ENCODE results near the gene TENM3. TPM values are rescaled to one million over a fixed set of nuclear protein-coding genes. Genes with fewer than 3 reads are reported as not detected.

TENM3 gene
- total and polyA plus RNA-seq, 2 donors (not counting 3 experiments of a cell fraction or from before 2014, with no cell fraction given) = 3.2 to 6.2 TPM

GRCh38 chr4:182716192-182716591 lies 473.0 kb downstream of the TENM3 start:
- BruUV-seq (replicated peaks) = no TSS peak
- ChIA-PET POLR2A (no interaction called here), CTCF (interaction anchor here (0.8 to 1.6 kb wide), 3 partner anchors 14 to 31 kb away, joined by 3 to 4 read pairs (median 4); no protein-coding TSS in a partner anchor)
- Histone ChIP-seq H3K79me2 (ENCODE audit: control insufficient read depth, insufficient read depth, low read length) (no peaks in the 10 kb centered on the region), H3K4me2 (ENCODE audit: insufficient read depth, low read length) (no peak overlapping the region), H3K9ac (replicated peaks; ENCODE audit: extremely low read depth, insufficient read depth, low read length) (no peak overlapping the region), H3K4me3 (replicated peaks in 1 of 3; ENCODE audit: insufficient read depth in 1 of 3, low read depth in 1 of 3, low read length in 3 of 3) (no peak overlapping the region), H3K9me1 (replicated peaks; ENCODE audit: control insufficient read depth, extremely low read depth, insufficient read depth, low read length) (no peaks in the 10 kb centered on the region), H4K20me1 (replicated peaks; ENCODE audit: control insufficient read depth, extremely low read depth, insufficient read depth, low read length) (no peaks in the 10 kb centered on the region), H3K27me3 (ENCODE audit: control insufficient read depth in 2 of 2, insufficient read depth in 2 of 2, low read length in 2 of 2) (no peaks in the 10 kb centered on the region), H3K9me3 (replicated peaks; ENCODE audit: control insufficient read depth, insufficient read depth, low read length) (no peaks in the 10 kb centered on the region), H3K4me1 (ENCODE audit: control insufficient read depth, extremely low read depth, insufficient read depth, low read length) (no peaks in the 10 kb centered on the region), H3K27ac (ENCODE audit: insufficient read depth, low read depth, low read length) (no peak overlapping the region), H2AFZ (ENCODE audit: low read depth, low read length) (no peak overlapping the region), H3K36me3 (ENCODE audit: control insufficient read depth in 2 of 2, extremely low read depth in 1 of 2, insufficient read depth in 2 of 2, low read length in 2 of 2) (no peaks in the 10 kb centered on the region)
- FAIRE-seq = no peak
- dilution Hi-C loops (cut with MboI; ENCODE audit: extremely low pct_ligation_motif_present, low sequenced_read_pairs) = no loop called here
- TF ChIP-seq EZH2 (IDR thresholded peaks at IDR 0.05; ENCODE audit: borderline replicate concordance, low read depth, low read length, severe bottlenecking) (no peak), JUN (IDR thresholded peaks at IDR 0.05; ENCODE audit: borderline replicate concordance, insufficient read depth, insufficient read length, low read depth) (no peak), POLR2AphosphoS5 (IDR thresholded peaks at IDR 0.05; ENCODE audit: insufficient read depth, low read depth, low read length) (no peak)
- intact Hi-C loops (cut with micrococcal nuclease) = no loop called here
- no peak for DNase-seq (ENCODE audit: low read depth, low spot score)

- no peak overlapping the region for H3K9ac ChIP-seq (replicated peaks; ENCODE audit: extremely low read depth, insufficient read depth, low read length)
- no peaks in the 10 kb centered on the region for H3K9me1 ChIP-seq (replicated peaks; ENCODE audit: control insufficient read depth, extremely low read depth, insufficient read depth, low read length)
- H3K27me3 ChIP-seq (ENCODE audit: control insufficient read depth in 2 of 2, insufficient read depth in 2 of 2, low read length in 2 of 2) = no peaks in the 10 kb centered on the region
- BruUV-seq (replicated peaks) = no TSS peak
- no peaks in the 10 kb centered on the region for H4K20me1 ChIP-seq (replicated peaks; ENCODE audit: control insufficient read depth, extremely low read depth, insufficient read depth, low read length)
- no peaks in the 10 kb centered on the region for H3K36me3 ChIP-seq (ENCODE audit: control insufficient read depth in 2 of 2, extremely low read depth in 1 of 2, insufficient read depth in 2 of 2, low read length in 2 of 2)
- H3K79me2 ChIP-seq (ENCODE audit: control insufficient read depth, insufficient read depth, low read length) = no peaks in the 10 kb centered on the region
- DNase-seq (ENCODE audit: low read depth, low spot score) = no peak
- H3K9me3 ChIP-seq (replicated peaks; ENCODE audit: control insufficient read depth, insufficient read depth, low read length) = no peaks in the 10 kb centered on the region
- FAIRE-seq = no peak
- TF ChIP-seq MAX (IDR thresholded peaks at IDR 0.05; ENCODE audit: insufficient read depth, insufficient read length) (no peak), EZH2 (IDR thresholded peaks at IDR 0.05; ENCODE audit: borderline replicate concordance, low read depth, low read length, severe bottlenecking) (no peak), FOS (IDR thresholded peaks at IDR 0.05; ENCODE audit: borderline replicate concordance, insufficient read depth, low read length) (no peak), POLR2AphosphoS5 (IDR thresholded peaks at IDR 0.05; ENCODE audit: insufficient read depth, low read depth, low read length) (no peak), GATA2 (IDR thresholded peaks at IDR 0.05; ENCODE audit: insufficient read depth, insufficient read length, low read depth, low read length) (no peak), CTCF (IDR thresholded peaks at IDR 0.05; ENCODE audit: extremely low read depth in 1 of 2, insufficient read depth in 1 of 2, low read depth in 1 of 2, low read length in 2 of 2) (no peak), JUN (IDR thresholded peaks at IDR 0.05; ENCODE audit: borderline replicate concordance, insufficient read depth, insufficient read length, low read depth) (no peak), MYC (IDR thresholded peaks at IDR 0.05; ENCODE audit: low read depth, low read length) (no peak), POLR2A (IDR thresholded peaks at IDR 0.05; ENCODE audit: low read depth, low read length) (no peak)
- H2AFZ ChIP-seq (ENCODE audit: low read depth, low read length) = no peak overlapping the region
- H3K27ac ChIP-seq (ENCODE audit: insufficient read depth, low read depth, low read length) = no peak overlapping the region
- ChIA-PET POLR2A (no interaction called here), CTCF (no interaction called here)
- no peak overlapping the region for H3K4me3 ChIP-seq (replicated peaks in 1 of 3; ENCODE audit: insufficient read depth in 1 of 3, low read depth in 1 of 3, low read length in 3 of 3)
- no peaks in the 10 kb centered on the region for H3K4me1 ChIP-seq (ENCODE audit: control insufficient read depth, extremely low read depth, insufficient read depth, low read length)
- H3K4me2 ChIP-seq (ENCODE audit: insufficient read depth, low read length) = no peak overlapping the region
- dilution Hi-C loops (cut with MboI; ENCODE audit: extremely low pct_ligation_motif_present, low sequenced_read_pairs) = no loop called here
- intact Hi-C loops (cut with micrococcal nuclease) = no loop called here
These were observed 474.8 kb downstream of the TENM3 start for GRCh38 chr4:182717788-182718583.
